ENCODE data around the gene PCDH15. TPM values are rescaled to one million over a fixed set of nuclear protein-coding genes. Genes with fewer than 3 reads are reported as not detected.
A peak's percentile ranks its signal among the peaks of the same experiment; 100 is the strongest.

The PCDH15 gene
- total and polyA plus RNA-seq, 2 experiments from 2014 or later = 1.1 to 1.7 TPM

DNA sequence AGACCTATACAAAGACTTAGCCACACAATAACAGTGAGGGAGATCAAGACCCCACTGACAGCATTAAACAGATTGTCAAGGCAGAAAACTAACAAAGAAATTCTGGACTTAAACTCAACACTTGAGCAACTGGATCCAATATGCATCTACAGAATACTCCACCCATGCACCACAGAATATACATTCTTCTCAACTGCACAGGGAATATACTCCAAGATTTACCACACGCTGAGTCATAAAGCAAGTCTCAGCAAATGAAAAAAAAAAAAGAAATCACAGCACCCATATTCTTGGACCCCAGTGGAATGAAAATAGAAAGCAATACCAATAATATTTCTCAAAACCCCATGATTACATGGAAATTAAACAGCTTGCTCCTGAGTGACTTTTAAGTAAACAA is 680.2 kb downstream of the PCDH15 start:
- Histone ChIP-seq H3K4me1 (ENCODE audit: insufficient read depth) (no peaks in the 10 kb centered on the region), H3K27me3 (no peaks in the 10 kb centered on the region), H3K79me2 (no peaks in the 10 kb centered on the region), H2AFZ (no peak overlapping the region), H3K27ac (no peak overlapping the region), H3K4me3 (no peak overlapping the region), H4K20me1 (ENCODE audit: insufficient read depth, poor library complexity, severe bottlenecking) (no peaks in the 10 kb centered on the region), H3K9me2 (replicated peaks; ENCODE audit: insufficient read depth) (no peaks in the 10 kb centered on the region), H3K4me2 (no peak overlapping the region), H3K9me3 (ENCODE audit: low read depth) (no peaks in the 10 kb centered on the region), H3K36me3 (replicated peaks; ENCODE audit: insufficient read depth, low read depth) (no peaks in the 10 kb centered on the region)
- no peak for DNase-seq (ENCODE audit: low spot score)
- TF ChIP-seq, protein P1, sequence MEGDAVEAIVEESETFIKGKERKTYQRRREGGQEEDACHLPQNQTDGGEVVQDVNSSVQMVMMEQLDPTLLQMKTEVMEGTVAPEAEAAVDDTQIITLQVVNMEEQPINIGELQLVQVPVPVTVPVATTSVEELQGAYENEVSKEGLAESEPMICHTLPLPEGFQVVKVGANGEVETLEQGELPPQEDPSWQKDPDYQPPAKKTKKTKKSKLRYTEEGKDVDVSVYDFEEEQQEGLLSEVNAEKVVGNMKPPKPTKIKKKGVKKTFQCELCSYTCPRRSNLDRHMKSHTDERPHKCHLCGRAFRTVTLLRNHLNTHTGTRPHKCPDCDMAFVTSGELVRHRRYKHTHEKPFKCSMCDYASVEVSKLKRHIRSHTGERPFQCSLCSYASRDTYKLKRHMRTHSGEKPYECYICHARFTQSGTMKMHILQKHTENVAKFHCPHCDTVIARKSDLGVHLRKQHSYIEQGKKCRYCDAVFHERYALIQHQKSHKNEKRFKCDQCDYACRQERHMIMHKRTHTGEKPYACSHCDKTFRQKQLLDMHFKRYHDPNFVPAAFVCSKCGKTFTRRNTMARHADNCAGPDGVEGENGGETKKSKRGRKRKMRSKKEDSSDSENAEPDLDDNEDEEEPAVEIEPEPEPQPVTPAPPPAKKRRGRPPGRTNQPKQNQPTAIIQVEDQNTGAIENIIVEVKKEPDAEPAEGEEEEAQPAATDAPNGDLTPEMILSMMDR (IDR thresholded peaks at IDR 0.05; ENCODE audit: poor library complexity) = no peak
- 52% methylated on average over 1 of the region's 1 CpG for WGBS (ENCODE audit: low lambda C conversion rate, missing lambda C conversion rate)

DNA sequence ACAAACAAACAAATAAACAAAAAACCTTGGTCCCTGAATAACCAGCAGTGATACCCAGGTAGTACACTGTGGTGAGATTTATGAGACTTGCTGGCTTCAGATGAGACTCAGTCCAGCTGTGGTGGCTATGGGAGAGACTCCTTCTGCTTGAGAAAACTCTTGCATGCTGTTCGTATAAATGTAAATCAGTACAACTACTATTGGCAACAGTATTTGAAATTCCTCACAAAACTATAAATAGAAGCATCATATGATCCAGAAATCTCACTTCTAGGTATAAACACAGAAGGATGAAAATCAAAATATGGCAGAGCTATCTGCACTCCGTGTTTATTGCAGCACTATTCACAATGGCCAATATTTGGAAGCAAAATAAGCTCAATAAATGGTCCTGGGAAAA is 692.1 kb downstream of the PCDH15 start:
- H3K4me2 ChIP-seq = no peak overlapping the region
- 86% methylated on average over 2 of the region's 2 CpGs for WGBS (ENCODE audit: low lambda C conversion rate, missing lambda C conversion rate)
- H4K20me1 ChIP-seq (ENCODE audit: insufficient read depth, poor library complexity, severe bottlenecking) = no peaks in the 10 kb centered on the region
- no peaks in the 10 kb centered on the region for H3K9me2 ChIP-seq (replicated peaks; ENCODE audit: insufficient read depth)
- no peak for DNase-seq (ENCODE audit: low spot score)
- H3K27ac ChIP-seq = no peak overlapping the region
- no peaks in the 10 kb centered on the region for H3K79me2 ChIP-seq
- H3K27me3 ChIP-seq = no peaks in the 10 kb centered on the region
- no peaks in the 10 kb centered on the region for H3K9me3 ChIP-seq (ENCODE audit: low read depth)
- TF ChIP-seq EZH2phosphoT487 (IDR thresholded peaks at IDR 0.05; ENCODE audit: low read depth, severe bottlenecking, unreplicated experiment) = no peak
- TF ChIP-seq, protein P1 (IDR thresholded peaks at IDR 0.05; ENCODE audit: poor library complexity) = no peak
- no peak overlapping the region for H2AFZ ChIP-seq
- no peaks in the 10 kb centered on the region for H3K4me1 ChIP-seq (ENCODE audit: insufficient read depth)
- no peaks in the 10 kb centered on the region for H3K36me3 ChIP-seq (replicated peaks; ENCODE audit: insufficient read depth, low read depth)
- no peak overlapping the region for H3K4me3 ChIP-seq

DNA sequence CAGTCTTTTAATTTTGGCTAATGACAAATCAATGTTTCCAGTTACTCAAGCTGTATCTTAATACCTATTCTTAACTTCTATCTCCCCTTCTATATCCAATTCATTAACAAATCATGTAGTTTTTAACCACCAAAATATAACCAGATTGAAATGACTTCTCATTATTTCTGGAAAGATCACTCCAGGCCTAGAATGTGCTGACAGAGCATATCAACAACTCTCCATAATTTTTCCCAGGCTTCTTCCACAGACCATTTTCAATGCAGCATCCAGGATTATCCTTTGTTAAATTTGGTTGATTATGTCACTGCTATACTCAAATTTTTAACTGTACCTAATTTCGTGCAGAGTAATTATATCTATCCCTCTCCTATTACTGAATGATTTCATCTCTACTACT is 704.1 kb downstream of the PCDH15 start:
- TF ChIP-seq EZH2phosphoT487 (IDR thresholded peaks at IDR 0.05; ENCODE audit: low read depth, severe bottlenecking, unreplicated experiment) (no peak), EZH2 (IDR thresholded peaks at IDR 0.05; ENCODE audit: borderline replicate concordance) (no peak)
- TF ChIP-seq, protein P1 (IDR thresholded peaks at IDR 0.05; ENCODE audit: poor library complexity) = no peak
- H3K4me2 ChIP-seq = no peak overlapping the region
- no peaks in the 10 kb centered on the region for H3K9me2 ChIP-seq (replicated peaks; ENCODE audit: insufficient read depth)
- no peak for DNase-seq (ENCODE audit: low spot score)
- no peaks in the 10 kb centered on the region for H4K20me1 ChIP-seq (ENCODE audit: insufficient read depth, poor library complexity, severe bottlenecking)
- WGBS (ENCODE audit: low lambda C conversion rate, missing lambda C conversion rate) = 100% methylated on average over 1 of the region's 1 CpG
- no peaks in the 10 kb centered on the region for H3K9me3 ChIP-seq (ENCODE audit: low read depth)
- H3K27ac ChIP-seq = no peak overlapping the region
- no peaks in the 10 kb centered on the region for H3K36me3 ChIP-seq (replicated peaks; ENCODE audit: insufficient read depth, low read depth)
- no peaks in the 10 kb centered on the region for H3K4me1 ChIP-seq (ENCODE audit: insufficient read depth)
- no peaks in the 10 kb centered on the region for H3K27me3 ChIP-seq
- H3K4me3 ChIP-seq = no peak overlapping the region
- no peaks in the 10 kb centered on the region for H3K79me2 ChIP-seq
- no peak overlapping the region for H2AFZ ChIP-seq

DNA sequence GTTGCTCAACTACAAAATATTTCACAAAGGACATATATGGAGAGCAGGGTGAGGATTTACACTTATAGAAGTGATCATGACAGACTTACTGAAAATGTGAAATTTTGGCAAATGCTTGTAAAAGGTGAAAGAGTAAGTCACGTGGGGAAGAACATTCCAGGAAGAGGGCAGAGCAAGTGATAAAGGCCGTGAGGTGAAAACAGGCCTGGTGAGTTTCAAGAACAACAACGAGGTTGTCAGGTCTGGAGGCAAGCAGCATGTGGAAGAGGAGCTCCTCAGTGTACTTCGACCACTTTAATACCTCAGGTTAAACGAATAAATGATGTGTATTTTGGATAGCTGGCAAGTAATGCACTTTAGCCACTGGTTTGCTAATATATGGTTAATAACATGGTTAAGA is 706.7 kb downstream of the PCDH15 start:
- 27% methylated on average over 5 of the region's 5 CpGs for WGBS (ENCODE audit: low lambda C conversion rate, missing lambda C conversion rate)
- peak; percentile 19 for DNase-seq (ENCODE audit: low spot score)

More for the DNA sequence above, 706.7 kb downstream of the PCDH15 start:
- no peak overlapping the region for H2AFZ ChIP-seq
- no peaks in the 10 kb centered on the region for H3K9me3 ChIP-seq (ENCODE audit: low read depth)
- H3K4me1 ChIP-seq (ENCODE audit: insufficient read depth) = no peaks in the 10 kb centered on the region
- no peaks in the 10 kb centered on the region for H3K27me3 ChIP-seq
- no peaks in the 10 kb centered on the region for H3K9me2 ChIP-seq (replicated peaks; ENCODE audit: insufficient read depth)
- TF ChIP-seq EZH2phosphoT487 (IDR thresholded peaks at IDR 0.05; ENCODE audit: low read depth, severe bottlenecking, unreplicated experiment) = no peak
- TF ChIP-seq, protein P1 (IDR thresholded peaks at IDR 0.05; ENCODE audit: poor library complexity) = no peak
- no peak for TF ChIP-seq EZH2 (IDR thresholded peaks at IDR 0.05; ENCODE audit: borderline replicate concordance)
- no peaks in the 10 kb centered on the region for H3K36me3 ChIP-seq (replicated peaks; ENCODE audit: insufficient read depth, low read depth)
- H3K79me2 ChIP-seq = no peaks in the 10 kb centered on the region
- no peak overlapping the region for H3K4me2 ChIP-seq
- H3K4me3 ChIP-seq = no peak overlapping the region
- no peaks in the 10 kb centered on the region for H4K20me1 ChIP-seq (ENCODE audit: insufficient read depth, poor library complexity, severe bottlenecking)
- no peak overlapping the region for H3K27ac ChIP-seq
